Cortex of kidney (tissue), 1 donor: ENCODE data around the gene TUBAL3.

Experiments
- DNase-seq: peaks from one replicate; lab custom pipeline; 2025; lab: John Stamatoyannopoulos, UW

Gene TUBAL3

DNA sequence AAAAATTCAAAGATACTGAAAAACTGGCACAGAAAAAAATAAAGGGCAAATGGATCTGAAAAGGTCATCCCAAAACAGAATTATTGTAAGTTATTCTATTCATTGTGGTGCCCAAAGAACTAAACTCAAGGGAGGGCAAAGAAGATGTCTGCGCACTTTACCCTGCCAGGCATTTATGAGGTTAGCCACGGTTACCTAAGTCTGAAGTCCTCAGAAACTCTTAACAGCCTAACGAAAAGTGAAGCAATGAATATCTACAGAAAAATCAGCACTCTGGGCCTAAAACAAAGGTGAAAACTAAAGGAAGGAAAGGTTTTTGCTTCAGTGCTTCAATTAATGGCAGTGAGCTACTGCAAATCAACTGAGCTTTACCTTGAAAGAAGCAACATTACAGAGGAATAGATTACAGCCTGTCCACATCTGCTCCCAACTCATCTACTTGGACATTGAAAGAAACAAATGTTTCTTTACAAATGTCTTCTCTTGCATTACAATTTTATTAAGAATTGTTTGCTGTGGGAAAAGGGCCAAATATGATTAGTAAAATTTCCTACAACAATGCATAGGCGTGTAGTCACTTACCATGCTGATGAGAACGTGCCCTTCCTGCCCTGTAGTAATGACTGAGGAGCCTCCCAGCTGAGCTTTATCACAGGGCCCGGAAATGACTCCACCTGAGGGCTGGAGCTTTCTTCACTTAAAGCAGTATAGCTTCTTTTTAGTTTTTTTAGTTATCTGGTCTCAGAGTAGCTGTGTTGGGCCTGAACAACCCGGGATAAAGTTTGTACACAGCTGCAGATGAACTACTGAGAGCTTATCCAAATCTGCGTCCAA, at the start of gene TUBAL3:
TUBAL3 (minus strand) TSS at position 621 of the 834 bp plus-strand sequence; CDS start at position 585, 36 bp downstream.
- no peak for DNase-seq

- no peak for DNase-seq
These were observed 49.3 kb upstream of the TUBAL3 start for GRCh38 chr10:5453749-5454489.

DNA sequence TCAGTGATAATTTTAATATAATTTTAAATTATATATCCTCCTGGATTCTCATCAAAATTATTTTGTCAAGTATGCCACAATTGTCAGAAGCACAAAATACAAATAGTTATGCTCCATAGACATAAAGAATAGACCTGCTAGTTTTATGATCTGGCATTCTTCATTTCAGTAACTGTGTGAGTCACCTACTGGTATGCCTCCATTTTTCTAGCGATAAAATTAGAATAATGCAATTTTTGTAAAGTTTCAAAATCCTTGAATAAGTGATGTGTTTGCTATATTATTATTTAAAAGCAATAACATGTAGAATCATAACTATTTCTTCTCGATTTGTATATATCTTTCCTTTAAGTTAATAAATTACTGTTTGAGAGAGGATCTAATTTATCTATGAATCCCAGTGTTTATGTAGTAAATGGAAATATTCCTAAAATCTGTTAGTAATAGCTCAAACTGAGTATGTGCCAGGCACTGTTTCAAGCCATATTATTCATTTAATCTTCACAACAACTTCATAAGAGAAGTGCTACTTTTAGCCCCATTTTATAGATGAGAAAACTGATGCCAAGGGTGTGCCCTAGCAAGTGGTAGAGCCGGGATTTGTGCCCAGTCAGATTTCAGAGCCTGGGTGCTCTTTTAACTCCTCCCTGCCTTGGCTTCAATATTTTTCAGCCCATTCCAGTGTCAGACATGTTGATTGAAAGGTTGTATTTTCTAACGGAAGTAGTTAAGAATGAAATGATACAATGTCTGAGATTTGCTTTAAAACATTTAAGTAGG, 46.2 kb upstream of the TUBAL3 start:
- no peak for DNase-seq

DNA sequence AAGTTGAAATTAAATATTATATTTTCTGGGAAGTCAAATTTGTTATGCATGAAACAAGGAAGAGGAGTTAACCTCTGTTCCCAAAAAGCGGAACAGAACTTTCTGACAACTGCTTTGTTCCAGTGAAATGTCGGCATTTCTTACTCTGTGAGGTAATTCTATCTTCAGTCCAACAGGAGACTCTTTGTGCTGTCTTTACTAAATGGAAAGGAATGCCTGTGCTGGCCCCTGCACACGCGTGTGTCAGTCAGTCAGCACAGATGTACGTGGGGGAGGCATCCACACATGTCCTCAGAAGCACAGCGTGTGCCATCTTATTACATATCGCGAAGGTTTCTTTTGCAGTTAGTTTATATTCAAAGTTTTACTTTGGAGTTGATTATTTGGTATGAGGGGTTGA, 45.2 kb upstream of the TUBAL3 start:
- DNase-seq, result no peak

DNA sequence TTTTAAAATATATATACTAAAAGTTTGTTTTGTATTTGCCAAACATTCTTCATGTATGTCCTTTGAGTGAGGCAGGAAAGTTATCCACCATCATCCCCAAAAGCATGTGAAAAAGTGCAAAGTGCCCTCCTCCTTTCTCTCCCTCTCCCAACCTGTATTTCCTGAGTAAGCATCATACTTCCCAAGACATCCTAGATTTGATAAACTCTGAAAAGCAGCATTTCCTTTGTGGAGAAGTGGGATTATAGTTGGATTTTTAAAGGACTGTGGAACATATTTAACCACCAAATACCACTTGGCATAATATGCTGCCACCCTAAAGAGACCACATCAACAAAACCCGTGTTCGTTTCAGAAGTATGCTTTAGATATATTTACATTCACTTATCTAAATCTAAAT, 44.6 kb upstream of the TUBAL3 start:
- no peak for DNase-seq

DNA sequence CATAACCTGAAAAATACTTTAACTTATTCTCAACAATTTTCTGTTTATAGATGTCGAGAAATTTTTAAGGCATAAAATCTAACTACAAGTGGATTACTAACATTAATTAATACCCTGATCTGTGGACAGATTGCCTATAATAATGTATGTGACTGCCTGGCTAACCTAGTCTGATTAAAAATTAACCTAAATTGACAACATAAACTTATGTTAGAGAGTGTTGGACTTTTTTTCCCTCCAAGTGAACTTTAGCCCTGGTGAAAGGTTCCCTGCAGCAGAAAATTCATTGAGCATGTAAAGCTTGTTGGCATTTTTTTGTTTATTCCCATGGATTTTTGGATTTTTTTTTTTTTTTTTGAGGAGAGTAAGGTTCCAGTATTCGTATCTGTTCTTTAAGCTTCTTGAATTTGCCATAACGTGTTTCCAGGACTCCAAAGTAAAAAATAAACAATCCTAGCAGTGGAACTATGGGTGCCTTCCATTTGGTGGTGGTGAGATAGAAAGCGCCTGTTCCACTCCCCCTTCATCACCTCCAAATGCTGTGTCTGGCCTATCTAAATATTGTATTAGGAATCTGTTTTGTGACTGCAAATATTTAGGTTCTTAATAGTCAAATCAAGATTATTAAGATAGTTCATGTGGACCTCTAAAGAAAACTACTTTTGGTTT, 43.8 kb upstream of the TUBAL3 start:
- no peak for DNase-seq

DNA sequence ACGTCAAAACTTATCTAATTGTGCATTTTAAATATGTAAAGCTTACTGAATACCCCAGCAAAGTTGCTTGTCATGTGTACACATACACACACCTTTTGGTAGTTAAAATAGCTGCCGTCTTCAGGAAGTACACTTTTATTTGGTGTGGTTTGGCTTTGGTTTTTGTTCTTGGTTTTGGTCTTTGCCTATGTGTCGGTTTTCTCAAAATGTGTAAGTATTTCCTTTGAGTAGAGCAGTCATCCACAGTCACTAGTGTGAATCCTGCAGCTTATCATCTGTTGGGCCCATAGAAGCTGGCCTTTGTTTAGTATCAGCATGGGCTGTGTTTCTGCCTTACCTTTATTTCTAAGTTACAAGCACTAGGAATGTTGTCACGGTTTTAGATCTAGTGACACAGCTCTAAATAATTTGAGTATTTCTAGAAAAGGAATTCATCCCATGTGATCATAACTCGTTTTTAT, 43.0 kb upstream of the TUBAL3 start:
- no peak for DNase-seq

- DNase-seq, result no peak
These were observed 42.4 kb upstream of the TUBAL3 start for GRCh38 chr10:5447056-5447455.

DNA sequence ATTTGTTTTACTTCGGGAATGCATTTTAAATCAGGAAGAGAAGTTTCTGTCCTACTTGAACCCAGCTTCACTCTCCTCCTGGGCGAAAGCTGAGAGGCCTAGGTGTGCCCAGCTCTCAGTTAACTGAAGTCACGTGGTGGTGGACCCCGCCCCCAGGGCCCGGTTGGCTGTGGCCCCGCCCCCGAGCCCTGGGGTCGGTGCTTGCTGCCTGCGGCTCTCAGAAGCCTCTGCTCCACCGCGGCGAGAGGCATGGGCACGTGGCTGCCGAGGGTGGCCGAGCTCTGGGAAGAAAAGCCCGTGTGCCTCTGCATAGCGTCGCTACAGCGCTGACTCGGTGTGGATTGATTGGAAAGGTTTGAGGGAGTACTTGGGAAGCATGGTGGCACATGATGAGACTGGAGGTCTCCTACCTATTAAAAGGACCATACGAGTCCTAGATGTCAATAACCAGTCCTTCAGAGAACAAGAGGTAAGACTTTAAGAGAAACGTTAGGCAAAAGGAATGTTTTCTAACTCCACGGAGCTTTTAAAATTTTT, 41.8 kb upstream of the TUBAL3 start:
- DNase-seq, result no peak

GRCh38 chr10:5445006-5445405, 40.4 kb upstream of the TUBAL3 start:
- DNase-seq, result no peak

DNA sequence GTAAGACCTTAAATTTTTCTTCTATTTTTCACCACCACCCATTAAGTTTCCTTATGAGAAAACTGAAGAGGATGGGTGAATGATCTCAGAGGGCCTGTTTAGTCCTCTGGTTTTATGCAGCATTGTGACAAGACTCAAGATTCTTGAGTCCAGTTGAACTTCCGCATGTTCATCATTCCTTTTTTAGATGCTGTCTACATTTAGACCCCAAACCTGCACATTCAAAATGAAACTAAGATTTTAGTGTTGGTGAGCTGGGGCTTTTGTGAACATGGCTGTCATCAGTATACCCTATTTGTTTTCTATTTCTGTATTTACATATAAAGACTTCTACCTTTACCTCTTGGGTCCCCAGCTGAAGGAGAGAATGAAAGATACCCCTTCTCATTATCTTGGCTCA, 38.8 kb upstream of the TUBAL3 start:
- DNase-seq, result no peak

- no peak for DNase-seq
These were observed 38.4 kb upstream of the TUBAL3 start for GRCh38 chr10:5442990-5443370.

DNA sequence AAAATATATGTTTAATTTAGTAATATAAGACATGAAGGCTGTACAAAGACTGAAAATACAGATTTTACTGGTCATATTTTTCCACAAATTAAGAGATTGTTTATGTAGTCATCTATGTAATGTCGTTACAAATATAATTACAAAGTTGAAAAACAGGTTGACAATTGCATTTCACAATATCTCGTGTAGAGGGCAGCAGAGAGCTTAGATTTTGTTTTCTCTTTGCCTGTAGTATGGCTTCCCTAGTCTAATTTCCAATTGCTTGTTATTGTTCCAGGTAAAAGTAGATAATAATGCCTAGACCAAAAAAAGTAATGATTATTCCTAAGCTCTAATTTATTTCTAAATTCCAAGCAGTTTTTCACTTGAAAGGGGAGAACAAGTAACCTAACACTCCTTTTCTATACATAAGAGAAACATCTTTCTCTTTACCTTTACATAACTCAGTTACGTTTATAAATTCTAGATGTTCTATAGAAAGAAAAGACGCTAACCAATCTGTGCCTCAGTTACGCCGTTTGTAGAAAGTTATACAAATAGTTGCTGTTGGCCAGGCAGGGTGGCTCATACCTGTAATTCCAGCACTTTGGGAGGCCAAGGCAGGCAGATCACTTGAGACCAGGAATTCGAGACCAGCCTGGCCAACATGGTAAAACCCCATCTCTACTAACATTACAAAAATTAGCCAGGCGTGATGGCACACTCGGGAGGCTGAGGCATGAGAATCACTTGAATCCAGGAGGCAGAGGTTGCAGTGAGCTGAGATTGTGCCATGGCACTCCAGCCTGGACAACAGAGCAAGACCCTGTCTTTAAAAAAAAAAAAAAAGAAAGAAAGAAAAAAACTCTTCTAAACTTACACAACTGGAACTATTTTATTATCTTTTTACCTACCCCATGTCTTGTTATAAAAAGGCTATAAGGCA, 37.7 kb upstream of the TUBAL3 start:
- DNase-seq, result no peak

DNA sequence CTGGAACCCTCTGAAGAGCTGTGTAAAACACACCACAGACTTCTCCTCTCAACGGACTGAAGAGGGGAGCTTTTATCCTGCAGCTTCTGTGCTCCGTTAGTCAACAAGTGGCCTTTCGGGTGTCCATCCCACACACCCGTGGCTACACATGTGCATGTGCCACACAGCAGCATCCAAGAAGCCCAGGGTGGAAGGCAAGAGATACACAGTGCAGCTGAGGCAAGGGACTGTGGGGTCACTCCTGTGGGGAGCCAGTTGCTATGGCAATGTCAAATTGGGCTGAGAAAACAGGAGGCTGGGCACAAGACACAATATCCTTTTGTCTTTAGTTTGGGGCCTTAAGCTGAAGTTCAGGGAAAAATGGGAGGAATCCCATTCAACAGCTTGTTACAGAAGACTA, 36.5 kb upstream of the TUBAL3 start:
- no peak for DNase-seq

GRCh38 chr10:5440206-5440605, 35.6 kb upstream of the TUBAL3 start:
- no peak for DNase-seq

- no peak for DNase-seq
These were observed 30.7 kb upstream of the TUBAL3 start for GRCh38 chr10:5435328-5435727.

DNA sequence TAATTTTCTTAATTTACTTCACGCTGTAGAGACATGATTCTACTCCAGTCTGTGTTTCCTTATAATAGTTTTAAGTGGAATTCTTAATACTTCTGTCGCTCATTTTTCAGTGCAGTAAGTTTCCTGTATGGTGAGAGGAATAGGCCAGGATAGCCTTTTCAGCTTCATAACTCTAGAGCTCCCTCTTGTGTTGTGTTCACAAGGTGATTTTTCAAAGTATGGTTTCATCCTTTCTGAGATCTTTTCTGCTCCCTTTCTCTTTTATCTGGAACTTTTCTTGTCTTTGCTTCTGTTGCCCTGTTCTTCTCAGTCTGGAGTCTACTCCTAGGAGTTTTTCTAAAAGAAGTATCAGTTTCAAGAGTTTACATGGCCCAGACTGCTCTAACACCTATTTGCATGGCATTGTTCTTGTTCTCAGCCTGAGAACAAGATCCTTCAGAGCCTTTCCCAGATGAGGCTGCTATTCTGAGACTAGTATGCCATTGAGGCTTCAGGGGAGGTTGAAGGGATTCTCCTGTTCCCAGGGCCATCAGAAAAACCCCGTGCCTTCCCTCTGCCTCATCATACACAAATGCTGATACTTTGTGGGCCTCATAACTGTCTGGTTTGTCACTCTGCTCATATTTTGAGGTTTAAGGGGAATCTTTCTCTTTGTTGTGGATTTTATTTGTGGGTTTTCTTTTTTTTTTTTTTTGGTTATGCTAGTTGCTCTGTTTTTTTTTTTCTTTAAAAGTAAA, 29.6 kb upstream of the TUBAL3 start:
- no peak for DNase-seq

- DNase-seq, result no peak
These were observed 28.6 kb upstream of the TUBAL3 start for GRCh38 chr10:5433182-5433581.

- DNase-seq, result no peak
These were observed 23.5 kb upstream of the TUBAL3 start for GRCh38 chr10:5428133-5428532.

- no peak for DNase-seq
These were observed 20.1 kb upstream of the TUBAL3 start for GRCh38 chr10:5424751-5425150.
